Adrenal gland (tissue), 12 donors: ENCODE measurements around the gene MBP. TPM values are rescaled to one million over a fixed set of nuclear protein-coding genes. Genes with fewer than 3 reads are reported as not detected.

ENCODE experiments used
- DNase-seq, 7 donors: peaks; one replicate each; pipeline ENCODE4 v3.0.0-alpha.2; 2019 to 2020
- H3K27ac ChIP-seq, 5 donors: fragments of 200-600 bp; sonication (generic) in 4 of 5; 1 replicate in 3 of 5; 2 replicates in 2 of 5; pipeline versions ENCODE4 v1.5.1 to v1.8.0; 2016 to 2020; ENCODE audit warnings: mild to moderate bottlenecking in 1 of 5
- H3K27me3 ChIP-seq: fragments of 200-600 bp; 2 replicates; pipeline ENCODE4 v1.8.0; 2021
- H3K36me3 ChIP-seq, 2 donors: fragments of 200-600 bp; replicated peaks in 1 of 2; 1 replicate in 1 of 2; 2 replicates in 1 of 2; pipeline versions ENCODE4 v1.5.1 to v1.8.0; 2018 to 2022
- H3K4me1 ChIP-seq, 2 donors: fragments of 200-600 bp; replicated peaks in 1 of 2; 1 replicate in 1 of 2; 2 replicates in 1 of 2; pipeline versions ENCODE4 v1.5.1 to v1.8.0; 2018 to 2021
- H3K4me3 ChIP-seq, 4 donors: fragments of 200-600 bp; sonication (generic) in 3 of 4; one replicate each; pipeline ENCODE4 v1.5.1; 2016 to 2018
- H3K9me3 ChIP-seq, 3 donors: fragments of 200-600 bp; sonication (generic) in 1 of 3; replicated peaks in 1 of 3; 1 replicate in 2 of 3; 2 replicates in 1 of 3; pipeline versions ENCODE4 v1.5.1 to v1.8.0; 2016 to 2021
- CTCF ChIP-seq, 6 experiments: fragments of 450-650 bp in 4 of 6; fragments of 200-600 bp in 2 of 6; sonication (generic) in 1 of 6; IDR thresholded peaks; 1 replicate in 5 of 6; 2 replicates in 1 of 6; pipeline versions ENCODE4 v1.5.1 to v1.8.0; 2016 to 2021; ENCODE audit warnings: antibody characterized with exemption in 6 of 6, mild to moderate bottlenecking in 2 of 6, moderate library complexity in 1 of 6
- POLR2A ChIP-seq, 2 donors: fragments of 450-650 bp; IDR thresholded peaks; one replicate each; pipeline ENCODE4 v1.6.1; 2017; ENCODE audit warnings: antibody characterized with exemption in 2 of 2, mild to moderate bottlenecking in 2 of 2, moderate library complexity in 1 of 2
- WGBS, 4 donors: extraction: QIAGEN DNeasy Blood & Tissue Kit in 2 of 4; methylation state at CpG; one replicate each; pipeline versions ENCODE4 v1.1.5 to v1.1.7; 2013 to 2017; 5-methylcytosine and 5-hydroxymethylcytosine counted together
- intact Hi-C, 2 donors: fragments of 100-400 bp; cut with DNase I; formaldehyde crosslinking; loops; one replicate each; pipeline versions ENCODE4 v1.14.1 to v1.15.0; 2022 to 2023
- polyA plus RNA-seq, 3 donors: library from polyadenylated mRNA; stranded (reverse); fragments of 200-250 nt in 2 of 3; fragments of 350-450 nt in 1 of 3; fragmentation: Illumina TruSeq in 1 of 3; extraction: RNeasy Lipid Tissue Mini Kit (QIAGEN cat#74804) in 1 of 3; gene quantifications; one replicate each; pipeline ENCODE4 v1.2.3, GENCODE V29; 2013 to 2014
- total RNA-seq, 9 donors: library from RNA; depleted of rRNA in 4 of 9; stranded (reverse); fragments of >200 nt in 4 of 9; fragments of 120-200 nt in 1 of 9; fragmentation: NEBNext Ultra II Directional in 1 of 9; extraction: Animal tissue kit (Norgen Biotek cat#: 25700) in 1 of 9; gene quantifications; one replicate each; pipeline versions ENCODE4 v1.1.0 to v1.2.4, GENCODE V29; 2013 to 2023
- donor health status: healthy with polysubstance abuse.
- donor health status: Bipolar disorder and iron deficiency.
- donor health status: DM: yes; HTN: yes; CAD: no.
- donor health status: DM: no; HTN: no; CAD: no.
- donor health status: DM: no; HTN: no; CAD: no.
- donor health status: DM: yes; HTN: yes; CAD: no.

The MBP gene
- total and polyA plus RNA-seq, 12 donors = 1.8 to 23.7 (median 13.7) TPM

GRCh38 chr18:77151772-77152520 lies 19.4 kb upstream of the MBP start:
- TF ChIP-seq CTCF (IDR thresholded peaks at IDR 0.05) = no peak
- TF ChIP-seq POLR2A (IDR thresholded peaks at IDR 0.05) = no peak
- WGBS, 4 donors = 78 to 86% (median 84%) methylated on average over 22 of the region's 22 CpGs
- Histone ChIP-seq H3K27ac (no peak overlapping the region), H3K9me3 (no peaks in the 10 kb centered on the region), H3K4me1 (peaks cover 0 to 7% of the 10 kb centered on the region in 2 donors), H3K27me3 (no peaks in the 10 kb centered on the region), H3K36me3 (no peaks in the 10 kb centered on the region), H3K4me3 (no peak overlapping the region)
- peak in 1 of 7 donors; percentile 25 for DNase-seq
- intact Hi-C loops = no loop called here

DNA sequence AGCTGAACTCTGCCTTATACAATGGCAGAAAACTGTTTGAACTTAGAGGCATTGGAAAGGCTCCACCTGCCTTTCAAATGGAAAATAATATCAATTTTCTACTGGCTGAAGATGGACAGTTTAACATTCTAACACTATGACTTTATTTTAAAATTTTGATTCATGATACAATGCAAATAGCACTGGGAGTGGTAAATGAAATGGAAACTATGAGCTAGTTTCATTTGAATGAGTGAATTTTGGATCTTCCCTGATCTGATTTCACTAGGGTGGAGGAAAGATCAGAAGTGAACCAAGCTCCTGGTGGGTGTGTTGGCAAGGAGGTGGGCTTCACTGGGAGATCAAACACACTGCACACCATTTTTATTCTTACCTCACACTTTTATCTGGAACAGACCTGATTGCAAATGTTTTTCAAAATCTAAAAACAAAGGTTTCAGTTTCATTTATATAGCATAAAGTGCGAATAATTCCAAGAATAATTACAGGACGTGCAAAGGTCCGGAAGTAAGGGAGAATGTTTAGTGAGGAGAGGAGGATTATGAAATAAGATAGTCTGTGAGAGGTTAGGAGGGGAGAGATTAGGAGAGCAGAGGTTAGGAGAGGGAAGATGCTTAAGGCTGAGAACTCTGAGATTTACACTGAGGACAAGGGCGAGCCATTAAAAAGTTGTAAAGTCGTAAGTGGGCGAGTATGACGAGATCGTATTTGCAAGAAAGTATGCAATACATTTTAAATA lies 18.6 kb upstream of the MBP start:
- no peak for TF ChIP-seq CTCF (IDR thresholded peaks at IDR 0.05)
- TF ChIP-seq POLR2A (IDR thresholded peaks at IDR 0.05) = no peak

GRCh38 chr18:77150588-77150987 lies 18.0 kb upstream of the MBP start:
- no peak for TF ChIP-seq CTCF (IDR thresholded peaks at IDR 0.05)
- no peak for TF ChIP-seq POLR2A (IDR thresholded peaks at IDR 0.05)
- peaks cover 0 to 7% of the 10 kb centered on the region in 2 donors for H3K4me1 ChIP-seq
- no peaks in the 10 kb centered on the region for H3K9me3 ChIP-seq
- no peak for DNase-seq
- intact Hi-C loops = no loop called here
- 69 to 74% (median 71%) methylated on average over 4 of the region's 4 CpGs for WGBS, 4 donors
- H3K36me3 ChIP-seq = no peaks in the 10 kb centered on the region
- H3K27me3 ChIP-seq = no peaks in the 10 kb centered on the region
- no peak overlapping the region for H3K4me3 ChIP-seq
- H3K27ac ChIP-seq = no peak overlapping the region

More for the DNA sequence above, 18.6 kb upstream of the MBP start:
- Histone ChIP-seq H3K36me3 (no peaks in the 10 kb centered on the region), H3K4me3 (no peak overlapping the region), H3K27me3 (no peaks in the 10 kb centered on the region), H3K4me1 (peaks cover 0 to 7% of the 10 kb centered on the region in 2 donors), H3K27ac (no peak overlapping the region), H3K9me3 (no peaks in the 10 kb centered on the region)
- 73 to 84% (median 83%) methylated on average over 8 of the region's 8 CpGs for WGBS, 4 donors
- DNase-seq = no peak
- intact Hi-C loops = no loop called here

DNA sequence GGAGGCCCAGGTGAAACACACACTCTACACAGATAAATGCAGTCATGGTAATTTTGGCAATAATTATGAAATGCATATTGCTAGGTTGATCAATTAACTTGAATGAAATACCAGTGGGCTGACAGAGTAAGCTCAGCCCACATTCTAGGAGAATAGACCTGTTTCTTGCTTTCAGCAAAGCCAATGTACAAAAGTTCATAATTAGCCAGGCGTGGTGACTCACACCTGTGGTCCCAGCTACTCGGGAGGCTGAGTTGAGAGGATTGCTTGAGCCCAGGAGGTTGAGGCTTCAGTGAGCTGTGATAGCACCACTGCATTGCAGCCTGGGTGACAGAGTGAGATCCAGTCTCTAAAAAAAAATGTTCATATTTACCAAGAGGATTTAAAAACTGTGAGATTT lies 15.7 kb upstream of the MBP start:
- H3K4me1 ChIP-seq = peaks cover 0 to 7% of the 10 kb centered on the region in 2 donors
- no peak overlapping the region for H3K4me3 ChIP-seq
- no peak overlapping the region for H3K27ac ChIP-seq
- WGBS, 4 donors = 70 to 79% (median 75%) methylated on average over 2 of the region's 2 CpGs
- H3K9me3 ChIP-seq = no peaks in the 10 kb centered on the region
- peak in 1 of 7 donors; percentile 15 for DNase-seq
- no peaks in the 10 kb centered on the region for H3K27me3 ChIP-seq
- no peak for TF ChIP-seq CTCF (IDR thresholded peaks at IDR 0.05)
- TF ChIP-seq POLR2A (IDR thresholded peaks at IDR 0.05) = no peak
- H3K36me3 ChIP-seq = no peaks in the 10 kb centered on the region
- intact Hi-C loops = no loop called here
